Endothelial cell of hepatic sinusoid (primary cell): ENCODE measurements around the gene BACH2.

ENCODE experiments used
- in situ Hi-C: cut with HindIII; loops from 2 replicates; pipeline ENCODE4 v1.10.0; 2017; ENCODE audit warnings: low sequenced_read_pairs

BACH2 gene

DNA sequence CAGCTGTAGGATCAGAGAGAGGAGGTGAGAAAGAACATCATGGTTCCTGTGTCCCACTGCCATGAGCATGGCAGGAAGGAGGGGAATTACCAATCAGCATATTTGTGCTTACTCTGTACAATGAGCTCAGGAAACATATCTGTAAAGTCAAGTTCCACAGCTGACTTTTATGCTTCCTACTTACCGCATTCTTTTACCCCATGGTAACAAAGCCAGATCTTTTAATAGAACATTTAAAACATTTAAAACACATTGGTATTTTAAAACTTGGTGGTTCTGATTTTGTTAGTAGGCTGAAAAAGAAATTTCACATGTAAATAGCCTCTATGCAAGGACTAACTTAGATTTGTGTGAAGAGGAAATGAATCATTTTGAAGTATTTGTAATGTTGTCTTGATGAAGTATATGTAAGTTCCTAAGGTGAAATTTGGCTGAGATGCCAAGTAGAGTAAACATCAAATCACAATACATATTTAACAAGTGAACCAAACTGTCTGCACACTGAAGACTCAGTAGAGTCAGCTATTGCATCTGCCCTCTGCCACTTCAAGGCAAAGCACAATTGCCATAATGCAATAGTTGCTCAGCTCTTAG lies 287.6 kb downstream of the BACH2 start:
- in situ Hi-C loops, result no loop called here

DNA sequence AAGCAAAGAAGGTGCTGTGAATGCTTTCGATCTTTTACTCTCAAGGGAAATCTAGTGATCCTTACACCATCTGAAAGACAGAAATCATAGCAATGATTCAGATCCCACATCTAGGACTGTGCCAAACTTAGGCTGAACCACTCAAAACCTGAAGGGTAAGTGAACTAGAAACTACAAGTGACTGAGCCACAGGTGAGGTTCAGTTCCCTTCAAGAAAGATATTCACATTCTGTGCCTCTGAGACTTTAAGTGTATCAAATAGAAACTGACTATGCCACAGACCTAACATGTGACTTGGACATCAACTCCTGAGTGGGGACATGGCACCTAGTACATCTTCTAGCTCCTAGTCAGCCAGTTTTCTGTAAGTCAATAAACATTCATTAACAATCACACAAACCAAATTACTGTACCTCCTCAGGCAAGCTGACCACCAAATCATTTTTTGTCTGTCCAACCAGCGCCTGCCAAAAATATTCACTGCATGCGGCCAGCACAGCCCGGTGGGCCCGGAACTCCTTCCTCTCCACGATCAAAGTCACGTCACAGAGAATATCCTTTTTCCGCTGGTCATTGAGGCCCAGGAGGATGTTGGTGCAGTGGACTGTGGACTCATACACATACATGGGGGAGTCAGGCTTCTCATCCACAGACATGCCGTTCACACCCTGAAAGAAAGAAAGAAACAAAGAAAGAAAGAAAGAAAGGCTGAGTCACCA lies 288.3 kb downstream of the BACH2 start:
- in situ Hi-C loops, result no loop called here

DNA sequence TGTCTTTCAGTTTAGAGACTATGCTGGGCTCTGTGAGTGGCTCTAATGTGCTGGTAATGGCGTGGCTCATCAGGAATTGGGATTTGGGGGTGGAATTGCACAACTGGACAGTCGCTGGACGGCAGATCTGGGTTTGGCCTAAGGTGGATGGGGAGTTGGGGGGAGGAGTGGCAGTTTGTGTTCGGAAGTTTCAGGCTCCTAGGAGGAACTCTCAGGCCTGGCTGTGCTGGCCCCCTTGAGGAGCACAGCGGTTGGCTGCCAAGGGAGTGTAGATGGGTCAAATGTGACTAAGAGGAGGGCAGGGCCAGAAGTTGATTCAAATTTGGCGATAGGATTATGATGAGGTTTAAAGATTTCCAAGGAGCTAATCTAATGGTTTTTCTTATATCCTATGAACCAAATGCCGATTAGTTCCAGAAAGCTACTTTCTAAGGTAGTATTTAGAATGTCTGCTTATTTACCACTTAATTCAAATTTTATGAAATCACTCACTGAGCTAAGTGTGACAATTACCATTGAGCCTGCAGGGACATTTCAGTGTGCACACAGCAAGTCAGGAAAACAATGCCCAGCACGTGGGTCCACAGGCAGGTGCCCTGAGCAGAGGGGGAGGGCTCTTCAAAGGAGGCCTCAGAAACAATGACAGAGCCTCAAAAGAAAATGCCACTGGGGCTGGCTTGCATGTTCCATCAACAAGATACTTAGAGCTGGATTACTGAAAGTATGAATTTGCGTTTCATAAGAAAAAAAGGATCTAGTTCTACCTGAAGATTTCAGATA lies 291.4 kb downstream of the BACH2 start:
- in situ Hi-C loops, result no loop called here

DNA sequence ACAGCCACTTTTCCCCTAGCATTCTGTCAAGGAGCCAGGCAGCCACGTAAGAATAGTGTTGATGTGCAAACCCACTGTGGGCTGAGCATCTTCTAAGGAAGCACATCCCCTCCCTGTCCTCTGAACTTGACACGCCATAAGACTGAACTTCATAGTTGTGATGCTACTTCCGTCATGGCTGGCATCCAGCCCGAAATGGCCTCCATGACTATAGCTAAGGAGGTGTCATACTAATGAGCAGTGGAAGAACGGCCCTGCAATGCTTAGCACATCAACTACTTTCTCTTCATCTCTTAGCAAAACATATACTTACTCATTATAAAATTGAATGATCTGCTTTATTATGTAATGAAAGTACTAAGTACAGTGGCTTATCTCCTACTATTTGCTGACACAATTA lies 292.1 kb downstream of the BACH2 start:
- in situ Hi-C loops, result no loop called here

DNA sequence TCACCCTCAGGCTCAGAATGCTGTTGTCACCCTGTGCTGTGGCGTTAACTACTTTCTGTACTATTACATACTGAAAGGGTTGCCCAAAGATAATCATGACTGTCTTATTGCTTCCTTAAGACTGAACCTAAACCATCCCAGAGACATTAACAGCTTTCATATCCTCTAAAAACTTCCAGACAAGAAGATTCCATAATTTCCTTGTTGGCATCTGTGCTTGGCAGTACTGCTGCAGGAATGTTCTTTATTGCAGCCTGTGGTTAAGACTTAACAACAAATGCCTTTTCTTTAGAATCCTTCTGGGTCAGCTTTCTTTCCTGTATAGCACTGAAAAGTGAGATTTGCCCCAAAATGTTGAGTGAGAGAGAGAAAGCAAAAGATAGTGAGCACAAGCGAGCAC lies 292.7 kb downstream of the BACH2 start:
- in situ Hi-C loops, result no loop called here

DNA sequence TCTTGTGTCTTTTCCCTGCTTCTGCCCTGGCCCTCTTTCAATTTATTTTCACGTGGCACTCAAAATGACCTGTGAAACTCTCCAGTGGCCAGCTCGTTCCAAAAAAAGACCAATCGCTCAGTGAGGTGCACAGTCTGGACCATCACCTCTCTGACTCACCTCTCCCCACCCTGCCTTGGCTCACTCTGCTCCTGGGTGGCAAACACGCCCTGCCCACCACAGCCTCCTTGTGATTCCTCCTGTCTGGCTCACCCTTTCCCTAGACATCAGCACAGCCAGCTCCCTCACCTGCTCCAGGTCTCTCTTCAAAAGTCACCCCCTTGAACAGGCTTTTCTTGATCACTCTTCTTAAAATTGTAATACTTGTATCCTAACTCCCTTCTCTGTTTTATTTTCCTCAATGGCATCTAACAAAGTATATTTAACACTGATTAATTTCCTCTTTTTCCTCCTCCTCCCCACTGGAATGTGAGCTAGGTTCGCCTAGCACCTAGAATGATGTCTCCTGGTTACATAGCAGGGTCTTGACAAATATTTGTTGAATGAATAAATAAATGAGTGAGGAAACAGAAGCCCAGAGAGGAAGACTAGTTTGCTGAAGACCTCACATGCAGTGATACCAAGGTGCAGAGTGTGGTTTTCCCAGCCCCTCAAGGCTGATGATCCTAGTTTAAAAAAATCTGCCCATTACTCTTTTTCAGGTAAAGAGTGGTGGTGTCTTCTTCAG lies 293.4 kb downstream of the BACH2 start:
- in situ Hi-C loops, result no loop called here

DNA sequence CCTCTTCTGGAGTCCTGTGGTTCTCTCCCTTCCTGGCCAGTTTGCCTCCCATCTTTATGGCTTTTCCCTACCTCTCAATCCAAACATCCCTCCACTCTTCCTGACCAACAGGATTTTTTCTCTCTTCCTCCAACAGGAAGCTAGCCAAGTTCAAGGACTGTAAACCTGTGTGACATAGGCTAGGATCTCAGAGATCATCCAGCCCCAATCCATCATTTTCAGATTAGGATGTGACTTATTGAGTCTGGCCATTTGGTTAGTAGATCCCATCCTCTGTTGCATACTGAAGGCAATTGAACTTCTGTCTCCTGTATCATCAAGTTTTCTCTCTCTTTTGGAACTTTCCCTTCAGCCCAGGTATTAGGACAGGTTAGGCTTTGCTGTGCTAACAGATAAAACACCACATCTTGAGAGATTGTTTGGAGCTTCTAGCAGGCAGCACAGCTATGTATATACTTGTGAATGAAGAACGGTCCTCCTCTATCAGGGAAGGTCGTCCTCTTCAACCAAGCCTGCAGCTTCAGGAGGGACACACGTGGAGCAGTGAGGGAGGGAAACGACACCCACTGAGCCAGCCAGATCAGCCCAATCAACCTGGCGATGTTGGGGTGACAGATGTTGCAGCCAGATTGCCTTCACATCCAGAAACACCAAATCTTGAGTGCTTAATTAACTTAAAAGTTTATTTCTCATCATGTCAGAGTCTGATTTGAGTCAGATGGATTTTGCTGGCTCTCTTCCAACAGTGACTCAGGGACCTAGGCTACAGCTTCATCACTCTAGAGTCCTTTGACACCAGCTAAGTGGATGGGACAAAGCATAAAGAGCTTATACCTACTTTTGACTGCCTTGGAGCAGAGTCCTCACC lies 295.5 kb downstream of the BACH2 start:
- in situ Hi-C loops, result no loop called here

DNA sequence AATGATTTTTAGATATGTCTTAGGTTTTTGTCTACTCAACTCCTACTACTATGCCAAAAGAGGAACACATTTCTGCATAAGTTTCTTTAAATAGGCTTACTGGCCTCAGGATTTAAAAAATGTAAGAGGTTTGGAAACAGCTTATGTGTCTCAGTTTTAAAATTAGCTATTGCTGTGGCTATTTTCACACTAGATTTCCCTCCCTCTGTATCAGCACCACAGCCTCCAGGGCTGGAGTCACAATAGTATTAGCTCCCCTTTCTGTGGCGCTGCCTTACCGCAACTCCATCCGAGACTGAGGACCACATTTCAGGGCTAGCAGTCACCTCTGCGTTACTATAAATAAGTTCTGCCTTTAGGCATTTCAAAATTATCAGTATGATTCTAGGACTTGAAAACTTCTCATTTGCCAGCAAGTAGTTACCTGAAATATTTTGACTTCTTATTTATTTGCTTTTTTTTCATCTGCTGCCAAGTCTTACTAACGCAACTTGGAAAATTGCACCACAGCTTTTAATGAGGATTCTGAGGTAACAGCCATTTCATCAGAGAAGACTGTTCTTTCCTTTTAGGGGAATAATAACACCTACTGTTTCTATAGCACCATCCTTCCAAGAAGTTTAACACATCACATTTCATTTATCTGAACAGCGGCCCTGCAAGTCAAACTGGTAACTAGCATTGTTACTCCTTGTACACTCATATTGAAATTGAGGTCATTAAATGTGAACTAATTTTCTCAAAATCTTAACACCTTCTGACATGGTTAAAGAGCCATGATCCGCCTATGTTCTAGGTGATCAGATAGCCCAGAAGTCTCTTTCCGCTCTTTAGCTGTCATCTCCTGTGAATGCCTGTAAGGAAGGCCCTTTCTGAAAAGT lies 296.5 kb downstream of the BACH2 start:
- in situ Hi-C loops, result no loop called here

DNA sequence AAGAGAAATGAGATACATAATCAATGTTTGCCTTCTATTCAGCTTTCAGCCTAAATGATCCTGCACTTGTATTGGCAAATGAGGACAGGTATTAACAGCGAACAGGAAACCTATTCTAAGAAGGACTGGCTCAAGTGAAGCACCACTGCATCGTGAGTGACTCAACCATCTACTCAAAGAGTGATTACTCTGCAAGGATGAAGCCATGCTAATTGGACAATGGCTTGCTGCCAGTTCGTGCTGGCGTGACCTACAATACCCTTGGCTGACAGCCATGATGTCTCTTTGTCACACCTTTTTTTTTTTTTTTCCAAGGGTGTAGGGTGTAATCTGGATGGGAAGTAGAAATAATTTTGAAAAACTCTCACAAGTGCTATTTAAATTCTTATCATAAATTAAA lies 297.5 kb downstream of the BACH2 start:
- in situ Hi-C loops, result no loop called here

DNA sequence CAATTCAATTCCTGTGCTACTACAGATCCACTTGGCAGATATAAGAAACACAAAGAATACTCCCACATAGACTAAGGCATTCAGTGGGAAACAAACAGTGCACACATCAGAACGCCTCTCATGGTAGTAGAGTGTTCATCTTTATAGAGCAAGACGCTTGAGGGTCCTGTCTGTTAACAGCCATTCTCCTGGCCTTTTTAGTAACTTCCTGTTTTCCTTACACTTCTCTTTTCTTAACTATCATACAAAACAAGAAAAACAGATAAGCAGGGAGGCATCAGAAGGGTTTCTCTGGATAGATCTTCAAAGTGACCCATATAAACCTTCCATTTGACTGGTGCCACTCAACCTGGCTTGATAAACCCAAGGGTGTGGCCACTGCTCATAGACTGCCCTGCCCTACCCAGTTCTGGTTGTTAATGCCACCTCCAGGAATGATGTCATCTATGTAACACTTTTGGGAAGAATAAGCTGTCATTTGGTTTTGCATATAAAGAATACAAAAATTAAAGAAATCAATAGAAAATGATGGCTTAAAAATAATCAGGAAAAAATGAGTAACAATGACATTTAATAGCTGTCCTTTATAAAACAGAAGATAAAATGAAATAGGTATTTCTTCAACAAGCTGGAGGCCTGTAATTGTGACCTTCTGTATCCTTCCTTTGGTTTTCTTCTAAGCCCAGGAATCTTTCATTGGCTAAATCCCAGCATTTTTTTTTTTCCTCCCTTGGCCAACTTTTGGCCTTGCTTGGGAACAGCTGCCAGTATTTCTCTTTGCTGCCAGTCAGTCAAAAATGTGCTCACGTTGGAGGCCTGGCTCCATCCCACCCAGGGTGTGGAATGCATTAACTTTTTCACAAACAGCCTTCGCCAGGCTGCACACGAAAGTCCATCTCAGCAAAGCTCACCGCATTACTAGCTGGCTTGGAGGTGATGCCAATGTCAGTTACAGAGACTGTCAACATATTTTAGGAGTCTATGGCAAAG lies 298.9 kb downstream of the BACH2 start:
- in situ Hi-C loops, result no loop called here

DNA sequence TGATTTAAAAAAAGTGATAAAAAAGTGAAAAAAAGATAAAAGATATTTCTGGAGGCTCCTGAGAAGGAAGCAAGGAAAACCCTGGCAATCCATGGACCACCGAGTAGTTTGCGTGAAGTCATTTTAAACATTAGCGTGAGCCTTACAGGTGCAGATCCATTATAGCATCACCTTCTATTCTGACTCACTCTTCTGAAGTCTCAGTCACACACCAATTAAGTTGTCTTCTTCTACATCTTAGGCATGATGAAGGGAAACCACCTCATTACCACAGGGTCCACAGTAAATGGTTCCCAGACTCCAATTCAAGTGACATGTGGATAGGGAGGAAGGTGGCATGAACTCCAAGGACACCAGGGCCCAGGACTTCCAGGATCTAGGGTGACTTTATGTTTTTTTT lies 303.2 kb downstream of the BACH2 start:
- in situ Hi-C loops, result no loop called here

DNA sequence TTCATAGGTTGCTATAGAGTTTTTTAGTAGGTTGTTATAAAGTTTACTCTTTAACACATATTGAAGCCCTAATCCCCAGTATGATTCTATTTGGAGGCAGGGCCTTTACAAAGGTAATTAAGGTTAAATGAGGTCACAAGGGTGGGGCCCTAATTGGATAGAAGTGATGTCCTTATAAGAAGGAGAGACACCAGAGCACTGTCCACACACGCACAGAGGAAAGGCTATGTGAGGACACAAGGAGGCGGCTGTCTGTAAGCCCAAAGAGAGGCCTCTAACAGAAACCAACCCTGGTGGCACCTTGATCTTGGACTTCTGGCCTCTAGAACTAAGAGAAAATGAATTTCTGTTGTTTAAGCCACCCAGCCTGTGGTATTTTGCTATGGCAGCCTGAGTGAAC lies 303.8 kb downstream of the BACH2 start:
- in situ Hi-C loops, result no loop called here

DNA sequence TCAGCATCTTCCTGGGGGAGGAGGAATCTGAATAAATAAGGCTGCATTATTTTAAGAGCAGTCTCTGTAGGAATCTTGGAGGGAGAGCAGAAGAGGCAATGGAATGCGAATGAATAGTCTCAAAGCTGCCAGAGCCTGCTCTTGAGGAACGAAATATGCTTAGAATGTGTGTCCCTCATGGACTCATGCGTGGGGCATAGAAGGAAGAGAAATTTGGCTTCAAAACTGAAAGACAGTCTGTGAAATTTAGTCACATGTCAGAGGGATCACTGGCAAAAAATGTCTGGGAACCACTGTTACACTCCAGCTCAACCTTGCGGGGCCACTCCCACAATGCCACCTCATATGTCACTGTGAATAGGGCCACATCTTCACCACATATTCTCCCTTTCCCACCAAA lies 306.9 kb downstream of the BACH2 start:
- in situ Hi-C loops, result no loop called here

DNA sequence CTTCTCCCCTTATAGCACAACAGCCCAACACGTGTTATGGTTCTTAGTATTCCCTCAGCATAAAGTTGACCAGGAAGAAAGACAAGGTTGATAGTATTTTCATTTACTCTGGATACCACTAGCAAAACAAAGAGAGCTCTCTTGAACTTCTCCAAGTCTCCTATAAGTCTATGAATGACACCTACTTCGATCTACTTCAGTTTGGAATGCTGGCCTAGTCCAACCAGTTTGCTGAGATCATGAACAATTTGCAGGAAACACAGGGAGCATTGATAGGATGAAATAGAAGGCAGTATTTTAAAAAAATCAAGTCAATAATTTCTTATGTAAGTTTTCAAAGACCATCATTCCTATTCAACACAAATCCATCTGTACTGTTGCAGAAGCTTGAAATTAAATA lies 308.8 kb downstream of the BACH2 start:
- in situ Hi-C loops, result no loop called here

DNA sequence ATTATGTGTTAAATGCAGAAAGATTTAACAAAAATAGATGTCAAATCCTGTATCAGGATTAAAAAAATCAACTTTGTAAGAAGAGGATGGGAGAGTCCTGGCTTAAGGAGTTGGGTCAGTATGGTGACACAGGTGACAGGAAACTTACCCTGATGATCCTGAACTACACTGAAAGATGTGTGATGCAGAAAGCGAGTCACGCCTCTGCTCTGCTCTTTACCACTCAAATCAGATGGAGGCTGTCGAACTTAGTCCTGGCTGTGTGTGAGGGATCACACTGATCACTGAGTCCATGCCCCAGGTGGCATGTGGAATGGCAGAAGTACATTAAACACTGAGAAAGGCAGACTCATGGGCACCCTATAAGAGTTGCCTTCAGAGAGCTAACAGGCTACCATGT lies 309.5 kb downstream of the BACH2 start:
- in situ Hi-C loops, result no loop called here

DNA sequence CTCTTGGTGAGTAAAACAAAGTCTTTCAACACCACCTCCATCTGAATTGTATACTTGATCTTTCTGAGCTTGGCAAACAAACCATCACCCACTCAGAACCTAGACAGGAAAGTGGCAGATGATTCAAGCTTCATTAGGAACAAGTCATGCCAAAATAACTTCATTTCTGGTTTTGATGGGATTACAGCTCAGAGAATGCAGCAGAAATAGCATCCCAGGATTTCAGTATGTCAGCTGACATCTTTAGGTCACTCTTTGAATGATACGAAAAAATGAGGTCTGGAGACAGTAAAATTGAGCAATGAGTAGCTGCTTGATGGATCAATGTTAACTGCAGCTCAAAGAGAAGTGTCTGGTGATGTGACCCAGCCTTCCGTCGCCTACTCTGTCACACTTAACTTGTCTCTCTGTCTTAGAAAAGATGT lies 310.0 kb downstream of the BACH2 start:
- in situ Hi-C loops, result no loop called here

DNA sequence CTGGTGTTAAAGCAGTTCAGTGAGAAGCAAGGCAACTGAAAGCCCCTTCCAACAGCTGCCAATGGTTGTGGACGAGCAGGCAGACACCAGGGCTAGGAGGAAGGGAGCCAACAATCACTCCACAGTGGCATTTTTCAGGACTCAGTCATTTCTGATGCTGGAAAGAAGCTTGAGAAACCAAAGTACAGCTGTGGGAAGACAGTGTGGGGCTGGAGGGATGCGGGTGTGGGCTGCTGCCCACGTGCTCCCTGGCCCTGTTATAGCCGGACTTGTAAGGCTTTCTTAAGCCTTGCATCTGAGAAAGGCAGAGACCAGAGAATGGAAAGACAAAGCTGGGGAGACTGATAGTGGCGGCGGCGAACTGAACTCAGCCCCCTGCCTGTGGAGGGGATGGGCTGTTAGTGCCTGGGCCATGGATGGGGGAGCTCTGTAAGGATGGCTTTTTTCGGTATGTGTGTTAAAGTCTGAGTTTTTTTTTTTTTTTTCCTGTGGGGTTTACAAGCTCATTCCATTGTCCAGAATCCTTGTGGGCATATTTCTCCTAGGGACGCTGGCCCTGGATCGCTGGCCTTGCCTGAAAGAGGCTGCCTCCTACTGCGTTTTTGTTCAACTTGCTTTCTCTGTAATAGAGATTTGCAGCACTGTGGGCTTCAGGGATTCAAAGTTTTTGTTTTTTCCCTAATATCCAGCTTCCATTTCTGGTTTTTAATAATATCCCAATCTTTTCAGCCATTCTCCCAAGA lies 310.7 kb downstream of the BACH2 start:
- in situ Hi-C loops, result no loop called here
